Mesendoderm (in vitro differentiated cells): Measurements from ENCODE around the gene CABP4.

ENCODE experiments used
- DNase-seq: peaks from one replicate; pipeline ENCODE4 v3.0.0; 2013
- H2AK5ac ChIP-seq: 2 replicates; pipeline ENCODE4 v1.6.1; 2013; ENCODE audit warnings: low read length, inconsistent platforms
- H2BK120ac ChIP-seq: 2 replicates; pipeline ENCODE4 v1.6.1; 2013; ENCODE audit warnings: low read depth, mild to moderate bottlenecking, low read length, moderate library complexity, mixed read lengths
- H2BK15ac ChIP-seq: replicated peaks from 2 replicates; pipeline ENCODE4 v1.6.1; 2013; ENCODE audit warnings: low read depth, mild to moderate bottlenecking, moderate library complexity
- H2BK5ac ChIP-seq: 2 replicates; pipeline ENCODE4 v1.6.1; 2013; ENCODE audit warnings: low read length, inconsistent platforms
- H3K18ac ChIP-seq: 2 replicates; pipeline ENCODE4 v1.6.1; 2013; ENCODE audit warnings: mild to moderate bottlenecking, low read length, mixed read lengths
- H3K23ac ChIP-seq: one replicate; pipeline ENCODE4 v1.6.1; 2013; ENCODE audit warnings: low read length
- H3K27ac ChIP-seq: 2 replicates; pipeline ENCODE4 v1.5.1; 2013; ENCODE audit warnings: low read depth, mild to moderate bottlenecking, inconsistent platforms, low read length, moderate library complexity
- H3K27me3 ChIP-seq: 2 replicates; pipeline ENCODE4 v1.6.1; 2013; ENCODE audit warnings: low read length, control low read depth, mild to moderate bottlenecking, inconsistent platforms; ENCODE audit not compliant: insufficient read depth, poor library complexity
- H3K36me3 ChIP-seq: 2 replicates; pipeline ENCODE4 v1.6.1; 2013; ENCODE audit warnings: low read length, inconsistent platforms; ENCODE audit not compliant: control insufficient read depth, insufficient read depth
- H3K4ac ChIP-seq: one replicate; pipeline ENCODE4 v1.6.1; 2013; ENCODE audit warnings: low read depth, mild to moderate bottlenecking, low read length, moderate library complexity
- H3K4me1 ChIP-seq: 2 replicates; pipeline ENCODE4 v1.6.1; 2013; ENCODE audit warnings: low read depth, low read length, inconsistent platforms; ENCODE audit not compliant: control insufficient read depth
- H3K4me2 ChIP-seq: 2 replicates; pipeline ENCODE4 v1.6.1; 2013; ENCODE audit warnings: low read length
- H3K4me3 ChIP-seq: 2 replicates; pipeline ENCODE4 v1.5.1; 2013; ENCODE audit warnings: mild to moderate bottlenecking, low read length
- H3K56ac ChIP-seq: one replicate; pipeline ENCODE4 v1.6.1; 2013; ENCODE audit warnings: low read length
- H3K79me1 ChIP-seq: 2 replicates; pipeline ENCODE4 v1.6.1; 2013; ENCODE audit warnings: low read length, inconsistent platforms
- H3K79me2 ChIP-seq: 2 replicates; pipeline ENCODE4 v1.6.1; 2013; ENCODE audit warnings: mild to moderate bottlenecking, low read length; ENCODE audit not compliant: control insufficient read depth, insufficient read depth
- H3K9ac ChIP-seq: 2 replicates; pipeline ENCODE4 v1.6.1; 2013; ENCODE audit warnings: low read length, inconsistent platforms
- H4K5ac ChIP-seq: one replicate; pipeline ENCODE4 v1.6.1; 2013; ENCODE audit warnings: low read length
- H4K8ac ChIP-seq: one replicate; pipeline ENCODE4 v1.6.1; 2013; ENCODE audit warnings: low read depth, mild to moderate bottlenecking, control low read depth, low read length, moderate library complexity
- WGBS: extraction: QIAGEN DNeasy Blood & Tissue Kit; methylation state at CpG from one replicate; pipeline ENCODE4 v1.1.7; 2013; ENCODE audit warnings: low lambda C conversion rate, missing lambda C conversion rate; ENCODE audit not compliant: insufficient coverage; ENCODE audit errors: extremely low coverage; 5-methylcytosine and 5-hydroxymethylcytosine counted together

The CABP4 gene

DNA sequence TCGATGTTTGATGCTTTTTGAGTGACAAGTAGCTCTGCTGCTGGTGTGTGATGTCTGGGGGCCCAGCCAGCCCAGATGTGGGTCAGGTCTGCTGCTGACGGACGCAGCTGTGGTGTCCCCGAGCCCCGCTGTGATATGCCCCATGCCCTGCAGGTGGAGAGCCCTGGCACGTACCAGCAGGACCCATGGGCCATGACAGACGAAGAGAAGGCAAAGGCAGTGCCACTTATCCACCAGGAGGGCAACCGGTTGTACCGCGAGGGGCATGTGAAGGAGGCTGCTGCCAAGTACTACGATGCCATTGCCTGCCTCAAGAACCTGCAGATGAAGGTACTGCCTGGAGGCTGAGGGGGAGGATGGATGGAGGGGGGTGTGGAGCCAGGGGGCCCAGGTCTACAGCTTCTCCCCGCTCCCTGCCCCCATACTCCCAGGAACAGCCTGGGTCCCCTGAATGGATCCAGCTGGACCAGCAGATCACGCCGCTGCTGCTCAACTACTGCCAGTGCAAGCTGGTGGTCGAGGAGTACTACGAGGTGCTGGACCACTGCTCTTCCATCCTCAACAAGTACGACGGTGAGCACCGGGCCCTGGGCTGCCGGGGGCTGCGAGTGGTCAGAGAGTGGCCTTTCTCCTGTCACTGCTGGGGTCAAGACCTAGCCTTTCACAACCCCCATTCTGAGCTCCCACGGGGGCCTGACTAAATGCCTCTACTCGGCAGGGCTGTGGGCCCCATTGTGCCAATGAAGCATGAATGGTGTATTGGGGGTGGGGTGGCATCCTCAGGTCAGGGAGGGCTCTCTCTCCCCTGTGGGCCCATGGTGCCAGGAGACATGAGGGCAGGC is 35.0 kb downstream of the CABP4 start:
- Histone ChIP-seq H3K4ac (no peak overlapping the region), H3K36me3 (peaks cover 6% of the 10 kb centered on the region), H3K4me2 (no peak overlapping the region), H2AK5ac (no peak overlapping the region), H3K79me1 (no peaks in the 10 kb centered on the region), H3K18ac (no peak overlapping the region), H3K27me3 (no peaks in the 10 kb centered on the region), H3K4me1 (no peaks in the 10 kb centered on the region), H3K23ac (no peak overlapping the region), H3K9ac (no peak overlapping the region), H3K27ac (no peak overlapping the region), H4K8ac (no peak overlapping the region), H2BK120ac (no peak overlapping the region), H2BK5ac (no peak overlapping the region), H3K56ac (no peak overlapping the region), H3K79me2 (no peaks in the 10 kb centered on the region), H4K5ac (no peak overlapping the region), H3K4me3 (no peak overlapping the region), H2BK15ac (no peak overlapping the region)
- no CpG with 5 or more reads among the region's 23 CpGs for WGBS
- DNase-seq = no peak

DNA sequence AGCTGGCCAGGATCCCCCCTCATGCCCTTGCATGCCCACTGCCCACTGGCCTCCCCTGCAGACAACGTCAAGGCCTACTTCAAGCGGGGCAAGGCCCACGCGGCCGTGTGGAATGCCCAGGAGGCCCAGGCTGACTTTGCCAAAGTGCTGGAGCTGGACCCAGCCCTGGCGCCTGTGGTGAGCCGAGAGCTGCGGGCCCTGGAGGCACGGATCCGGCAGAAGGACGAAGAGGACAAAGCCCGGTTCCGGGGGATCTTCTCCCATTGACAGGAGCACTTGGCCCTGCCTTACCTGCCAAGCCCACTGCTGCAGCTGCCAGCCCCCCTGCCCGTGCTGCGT is 35.5 kb downstream of the CABP4 start:
- DNase-seq = no peak
- H4K8ac ChIP-seq = no peak overlapping the region
- no peak overlapping the region for H3K4me2 ChIP-seq
- peaks cover 6% of the 10 kb centered on the region for H3K36me3 ChIP-seq
- H3K4me1 ChIP-seq = no peaks in the 10 kb centered on the region
- no peaks in the 10 kb centered on the region for H3K79me2 ChIP-seq
- H3K23ac ChIP-seq = no peak overlapping the region
- H3K79me1 ChIP-seq = no peaks in the 10 kb centered on the region
- H3K4me3 ChIP-seq = no peak overlapping the region
- no peaks in the 10 kb centered on the region for H3K27me3 ChIP-seq
- H2AK5ac ChIP-seq = no peak overlapping the region
- no peak overlapping the region for H3K18ac ChIP-seq
- no peak overlapping the region for H2BK15ac ChIP-seq
- WGBS = no CpG with 5 or more reads among the region's 15 CpGs
- H3K56ac ChIP-seq = no peak overlapping the region
- H3K9ac ChIP-seq = no peak overlapping the region
- no peak overlapping the region for H3K4ac ChIP-seq
- H3K27ac ChIP-seq = no peak overlapping the region
- H2BK5ac ChIP-seq = no peak overlapping the region
- no peak overlapping the region for H4K5ac ChIP-seq
- H2BK120ac ChIP-seq = no peak overlapping the region

DNA sequence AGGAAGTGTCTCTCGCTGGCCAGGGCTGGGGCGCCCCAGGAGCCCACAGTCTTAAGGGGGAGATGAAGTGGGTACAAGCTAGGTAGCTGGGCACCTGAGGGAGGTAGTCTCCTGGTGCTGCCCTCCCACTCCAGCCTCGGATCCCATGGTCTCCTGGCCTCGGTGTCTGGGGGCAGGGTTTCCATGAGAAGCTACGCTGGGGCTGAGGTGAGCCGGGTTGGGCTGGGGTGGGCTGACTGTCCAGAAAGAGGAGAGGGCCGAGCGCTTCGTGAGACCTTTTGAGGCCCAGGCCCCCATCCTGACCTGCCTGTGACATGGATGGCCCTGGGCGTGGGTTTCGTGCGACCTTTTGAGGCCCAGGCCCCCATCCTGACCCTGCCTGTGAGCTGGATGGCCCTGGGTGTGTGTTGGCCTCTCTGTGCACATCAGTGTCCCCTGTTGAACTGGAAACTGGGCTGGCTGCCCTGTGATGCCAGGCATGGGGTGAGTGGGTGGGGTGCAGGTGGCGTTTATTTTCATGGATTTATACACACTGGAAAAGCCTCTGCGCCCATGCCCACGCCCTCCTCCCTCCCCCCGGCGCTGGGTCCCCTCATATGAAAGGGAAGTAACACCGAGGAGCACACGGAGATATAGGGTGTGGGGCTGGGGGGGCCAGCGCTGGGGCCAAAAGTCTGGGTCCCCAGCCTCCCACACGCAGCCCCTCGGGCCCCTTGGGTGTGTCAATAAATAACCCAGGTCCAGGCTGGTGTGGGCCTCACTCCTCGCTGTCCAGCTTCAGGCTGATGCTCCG is 36.3 kb downstream of the CABP4 start:
- Histone ChIP-seq H2BK15ac (no peak overlapping the region), H3K4ac (no peak overlapping the region), H2BK120ac (no peak overlapping the region), H3K23ac (no peak overlapping the region), H3K36me3 (peaks cover 6% of the 10 kb centered on the region), H3K4me3 (no peak overlapping the region), H2AK5ac (no peak overlapping the region), H3K18ac (no peak overlapping the region), H3K56ac (no peak overlapping the region), H3K4me2 (no peak overlapping the region), H4K8ac (no peak overlapping the region), H3K9ac (no peak overlapping the region), H3K27ac (no peak overlapping the region), H3K27me3 (no peaks in the 10 kb centered on the region), H3K79me1 (no peaks in the 10 kb centered on the region), H4K5ac (no peak overlapping the region), H3K4me1 (no peaks in the 10 kb centered on the region), H3K79me2 (no peaks in the 10 kb centered on the region), H2BK5ac (no peak overlapping the region)
- DNase-seq = no peak
- no CpG with 5 or more reads among the region's 24 CpGs for WGBS

DNA sequence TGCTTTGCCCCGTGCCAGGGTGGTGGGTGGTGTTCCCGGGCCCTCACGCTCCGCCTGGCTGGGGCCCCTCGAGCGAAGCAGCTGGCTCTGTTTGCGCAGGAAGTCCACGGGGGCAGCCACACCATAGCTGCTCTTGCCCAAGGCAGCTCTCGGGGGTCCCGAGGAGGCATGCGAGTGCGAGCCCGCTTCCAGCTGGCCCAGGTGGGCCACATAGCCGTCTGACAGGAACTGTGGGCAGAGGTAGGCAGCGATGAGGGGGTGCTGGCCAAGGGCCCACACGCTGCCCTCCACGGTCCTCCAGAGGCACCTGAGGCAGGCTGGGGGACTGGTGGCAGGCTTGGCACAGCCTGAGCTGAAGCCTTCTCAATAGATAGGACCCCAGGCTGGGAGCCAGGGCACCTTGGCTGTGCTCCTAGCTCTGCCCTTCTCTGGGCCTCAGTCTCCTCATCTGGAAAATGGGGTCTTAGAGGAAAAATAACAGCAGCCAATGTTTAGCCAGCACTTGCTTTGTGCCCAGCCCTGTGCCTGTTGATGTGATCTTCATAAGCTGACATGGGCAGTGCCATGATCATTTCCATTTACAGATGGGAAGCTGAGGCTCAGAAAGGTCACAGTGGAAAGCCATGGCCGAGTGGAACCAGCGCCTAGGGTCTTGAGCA is 37.0 kb downstream of the CABP4 start:
- Histone ChIP-seq H3K56ac (no peak overlapping the region), H4K8ac (no peak overlapping the region), H3K27me3 (no peaks in the 10 kb centered on the region), H3K79me2 (no peaks in the 10 kb centered on the region), H3K4me3 (no peak overlapping the region), H3K9ac (no peak overlapping the region), H3K23ac (no peak overlapping the region), H4K5ac (no peak overlapping the region), H3K4me1 (no peaks in the 10 kb centered on the region), H3K79me1 (no peaks in the 10 kb centered on the region), H2AK5ac (no peak overlapping the region), H3K4me2 (no peak overlapping the region), H3K4ac (no peak overlapping the region), H3K18ac (no peak overlapping the region), H3K27ac (no peak overlapping the region), H2BK120ac (no peak overlapping the region), H2BK5ac (no peak overlapping the region), H2BK15ac (no peak overlapping the region), H3K36me3 (peaks cover 6% of the 10 kb centered on the region)
- WGBS = no CpG with 5 or more reads among the region's 19 CpGs
- DNase-seq = no peak

DNA sequence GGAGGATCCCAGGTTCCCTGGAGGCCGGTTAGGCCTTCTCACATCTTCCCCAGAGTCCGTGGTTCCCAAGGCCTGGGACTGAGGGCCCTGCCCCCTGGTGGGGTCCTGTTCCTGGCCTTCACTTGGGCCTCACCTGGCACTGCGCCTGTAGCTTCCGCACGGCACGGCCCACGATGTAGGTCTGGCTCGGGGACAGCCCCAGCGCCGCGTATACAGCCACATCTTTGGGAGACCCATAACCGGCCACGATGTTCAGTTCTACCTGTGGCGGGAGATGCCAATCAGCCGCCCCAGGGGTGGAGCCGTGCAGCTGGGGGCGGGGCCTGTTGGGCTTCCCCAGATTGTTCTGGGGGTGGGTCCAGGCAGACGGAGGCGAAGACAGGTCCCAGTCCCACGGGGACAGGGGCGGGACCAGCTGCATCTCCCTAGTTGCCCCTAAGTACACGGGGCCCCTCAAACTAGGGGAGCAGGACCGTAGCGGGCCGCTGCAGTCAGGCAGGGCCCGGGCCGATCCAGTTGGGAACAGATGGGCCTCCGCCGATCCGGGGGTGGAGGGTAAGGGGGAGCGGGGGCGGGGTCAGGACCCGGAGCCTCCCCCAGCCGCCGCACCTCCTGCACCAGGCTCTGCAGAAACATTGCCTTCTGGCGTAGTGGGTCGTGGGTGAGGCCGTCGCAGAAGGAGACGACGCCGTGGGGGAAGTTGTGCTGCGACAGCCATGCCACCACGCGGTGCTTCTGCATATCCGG is 37.8 kb downstream of the CABP4 start:
- Histone ChIP-seq H3K4me1 (no peaks in the 10 kb centered on the region), H3K79me1 (no peaks in the 10 kb centered on the region), H2AK5ac (no peak overlapping the region), H3K23ac (no peak overlapping the region), H4K5ac (no peak overlapping the region), H3K4me2 (no peak overlapping the region), H3K9ac (no peak overlapping the region), H3K36me3 (peaks cover 6% of the 10 kb centered on the region), H3K18ac (no peak overlapping the region), H3K27me3 (no peaks in the 10 kb centered on the region), H3K27ac (no peak overlapping the region), H2BK5ac (no peak overlapping the region), H3K4me3 (no peak overlapping the region), H2BK15ac (no peak overlapping the region), H4K8ac (no peak overlapping the region), H3K56ac (no peak overlapping the region), H3K79me2 (no peaks in the 10 kb centered on the region), H2BK120ac (no peak overlapping the region), H3K4ac (no peak overlapping the region)
- no peak for DNase-seq
- WGBS = no CpG with 5 or more reads among the region's 46 CpGs
